ENCODE data around the gene DLGAP4.

GRCh38 chr20:36477475-36477874, 171.3 kb downstream of the DLGAP4 start:
- TF ChIP-seq CTCF (IDR thresholded peaks at IDR 0.05 in 2 of 3, conservative IDR thresholded peaks at IDR 0.05 in 1 of 3; ENCODE audit: control insufficient read depth in 2 of 3, extremely low read depth in 1 of 3, insufficient read depth in 1 of 3, low read depth in 3 of 3, low read length in 3 of 3) (no peak), PBX3 (IDR thresholded peaks at IDR 0.05; ENCODE audit: insufficient replicate concordance, low read depth, low read length) (no peak), ATF3 (IDR thresholded peaks at IDR 0.05; ENCODE audit: borderline replicate concordance, extremely low read depth, low read depth, low read length) (no peak), BHLHE40 (IDR thresholded peaks at IDR 0.05; ENCODE audit: borderline replicate concordance in 1 of 2, low read depth in 2 of 2, low read length in 1 of 2) (no peak), SUZ12 (IDR thresholded peaks at IDR 0.05; ENCODE audit: unreplicated experiment) (no peak), MTA3 (IDR thresholded peaks at IDR 0.05; ENCODE audit: borderline replicate concordance, low read length) (no peak), MEF2A (IDR thresholded peaks at IDR 0.05; ENCODE audit: insufficient read depth, low read depth, low read length) (no peak), FOXK2 (IDR thresholded peaks at IDR 0.05) (no peak), ZNF687 (IDR thresholded peaks at IDR 0.05) (no peak), CHD2 (IDR thresholded peaks at IDR 0.05; ENCODE audit: borderline replicate concordance, low read depth, low read length) (no peak)

Measured in GM12878 (cell line).